Inflammatory macrophage treated with lipopolysaccharide for 4 hours (primary cell): Measurements from ENCODE around the gene NHLRC4.

ENCODE experiments used
- DNase-seq: peaks from one replicate; pipeline ENCODE4 v3.0.0-alpha.2; 2020

NHLRC4 gene

DNA sequence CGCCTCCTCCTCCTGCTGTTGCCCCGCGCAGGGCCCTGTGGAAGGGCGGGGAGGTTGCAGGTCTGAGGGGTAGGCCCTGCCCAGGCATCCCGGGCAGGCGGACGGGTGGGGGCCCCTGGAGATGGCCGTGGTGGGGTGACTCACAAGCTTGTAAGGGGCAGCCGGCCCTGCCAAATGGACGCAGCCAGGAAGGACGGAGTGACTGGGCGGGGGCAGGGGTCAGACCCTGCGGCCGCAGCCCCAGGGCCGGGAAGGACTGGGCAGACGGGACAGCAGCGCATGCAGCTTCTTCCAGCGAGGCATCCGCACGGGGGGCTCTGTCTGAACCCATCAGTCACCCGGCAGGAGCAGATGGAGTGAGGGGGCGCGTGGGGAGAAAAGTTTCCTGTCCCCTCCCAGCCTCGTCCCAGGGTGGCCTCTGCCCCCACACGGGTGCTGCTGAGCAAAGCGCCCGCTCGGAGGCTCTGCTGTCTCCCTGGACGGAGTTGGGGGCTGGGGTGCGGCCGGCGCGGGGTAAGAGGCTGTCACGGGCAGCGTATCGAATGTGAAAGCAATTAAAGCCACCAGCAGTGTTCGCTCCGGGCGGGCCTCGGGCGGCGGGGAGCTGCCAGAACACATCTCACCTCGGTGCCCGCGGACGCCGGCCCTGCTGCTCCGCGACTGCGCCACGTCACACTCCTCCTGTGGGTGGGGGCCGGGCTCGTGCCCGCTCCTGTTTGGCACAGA lies 12.0 kb upstream of the NHLRC4 start:
- no peak for DNase-seq

DNA sequence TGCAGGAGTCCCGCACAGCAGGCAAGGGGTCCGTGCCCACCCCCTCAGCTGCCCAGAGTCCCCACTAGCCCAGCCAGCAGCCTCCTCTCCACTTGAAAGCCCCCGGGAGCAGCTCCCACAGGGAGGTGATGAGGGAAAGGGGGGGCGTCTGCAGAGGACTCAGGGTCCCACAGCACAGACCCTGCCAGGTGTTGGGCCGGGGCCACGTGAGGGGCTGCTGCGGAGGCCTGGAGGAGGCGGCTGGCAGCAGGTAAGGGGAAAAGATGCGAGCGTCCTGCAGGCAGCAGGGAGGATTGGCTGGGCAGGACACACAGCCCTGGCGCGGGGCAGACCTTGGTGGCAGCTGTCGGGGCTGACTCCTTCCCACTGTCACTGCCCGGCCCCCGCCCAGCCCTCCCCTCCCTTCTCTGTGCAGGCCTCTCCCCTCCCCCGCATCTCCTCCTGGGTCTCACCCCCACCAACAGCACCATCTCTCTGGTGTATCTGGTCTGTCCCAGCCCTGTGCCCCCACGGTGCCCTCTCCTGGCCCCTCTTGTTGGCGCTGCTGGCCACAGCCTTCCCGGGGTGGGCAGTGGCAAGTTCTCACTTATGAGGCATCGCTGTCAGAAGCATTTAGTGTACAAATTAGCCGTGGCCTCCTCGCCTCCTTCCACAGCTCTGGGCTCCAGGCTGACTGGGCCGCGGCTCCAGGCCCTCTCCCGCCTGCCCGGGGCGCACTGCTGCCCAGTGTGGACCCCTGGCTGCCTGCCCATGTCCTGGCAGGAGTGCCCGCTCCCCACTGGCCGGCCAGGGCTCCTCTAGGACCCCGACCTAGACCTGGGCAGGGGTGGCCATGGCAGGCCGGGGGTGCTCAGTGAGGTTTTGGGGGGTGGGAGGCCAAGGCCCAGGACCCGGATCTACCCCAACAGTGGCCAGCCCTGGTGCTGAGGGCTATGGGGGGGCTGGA lies 11.0 kb upstream of the NHLRC4 start:
- no peak for DNase-seq

DNA sequence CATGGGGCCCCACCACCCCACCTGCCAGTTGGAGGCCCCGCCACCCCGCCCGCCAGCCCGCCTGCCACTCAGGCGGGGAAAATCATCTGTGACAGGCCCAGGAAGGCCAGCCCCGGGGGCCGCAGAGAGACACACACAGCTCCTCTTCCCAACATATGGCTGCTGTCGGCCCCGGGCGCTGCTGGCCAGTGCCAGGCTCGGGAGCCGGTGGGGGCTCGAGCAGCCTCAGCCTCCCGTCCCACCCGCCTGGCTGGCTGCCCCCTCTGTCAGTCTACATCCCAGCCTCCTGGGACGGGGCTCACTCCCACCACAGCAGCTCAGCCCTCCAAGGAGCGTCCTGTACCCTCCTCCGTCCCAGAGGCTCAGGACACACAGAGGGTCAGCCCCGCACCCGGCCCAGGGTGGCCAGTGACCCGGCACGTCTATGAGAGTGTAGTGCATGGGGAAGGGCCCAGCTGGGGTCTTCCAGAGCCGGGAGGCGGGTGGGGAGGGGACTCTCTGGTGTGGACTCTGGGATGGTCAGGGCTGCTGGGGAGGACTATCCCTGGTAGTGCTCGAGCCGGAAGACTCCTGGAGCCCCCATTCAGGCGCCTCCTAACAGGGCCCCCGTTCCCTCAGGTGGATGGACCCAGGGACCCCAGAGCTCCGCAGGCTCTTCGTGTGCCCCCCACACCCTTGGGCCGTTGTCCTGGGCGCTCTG lies 10.2 kb upstream of the NHLRC4 start:
- no peak for DNase-seq

DNA sequence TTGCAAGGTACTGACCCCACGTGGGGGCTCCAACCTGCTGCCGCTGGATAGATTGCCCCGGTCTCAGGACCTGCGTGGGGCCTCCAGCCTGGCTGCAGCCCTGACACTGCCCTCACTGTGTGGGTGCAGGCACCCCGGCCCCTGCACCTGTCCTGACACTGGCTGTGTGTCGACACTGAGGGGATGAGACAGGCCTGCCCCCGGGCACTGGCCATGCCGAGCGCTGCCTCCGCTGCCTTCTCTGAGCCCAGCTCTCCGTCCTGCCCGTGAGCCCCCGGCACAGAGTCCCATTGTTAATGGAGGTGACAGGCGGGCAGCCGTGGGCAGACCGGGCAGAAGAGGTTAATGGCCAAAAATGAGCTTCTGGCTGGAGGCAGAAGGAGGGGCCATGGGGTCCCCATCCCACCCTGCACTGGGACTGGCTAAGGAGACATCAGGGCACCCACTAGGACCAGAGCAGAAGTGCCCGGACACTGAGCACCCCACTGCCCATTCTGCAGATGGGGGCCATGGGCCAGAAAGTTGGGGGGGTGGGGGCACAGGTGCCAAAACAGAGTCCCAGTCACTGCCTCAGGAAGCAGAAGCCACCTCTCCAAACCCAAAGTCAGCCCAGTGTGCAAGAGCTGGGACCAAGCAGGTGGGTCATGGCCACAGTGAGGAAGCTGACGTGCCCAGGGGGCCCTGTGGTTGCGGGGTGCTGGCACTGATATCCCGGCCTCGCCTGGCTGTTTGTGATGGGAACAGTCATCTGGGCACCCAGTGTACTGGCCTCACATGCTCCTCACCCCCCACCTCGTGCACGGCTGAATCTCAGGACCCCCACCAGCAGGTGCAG lies 9.1 kb upstream of the NHLRC4 start:
- no peak for DNase-seq

DNA sequence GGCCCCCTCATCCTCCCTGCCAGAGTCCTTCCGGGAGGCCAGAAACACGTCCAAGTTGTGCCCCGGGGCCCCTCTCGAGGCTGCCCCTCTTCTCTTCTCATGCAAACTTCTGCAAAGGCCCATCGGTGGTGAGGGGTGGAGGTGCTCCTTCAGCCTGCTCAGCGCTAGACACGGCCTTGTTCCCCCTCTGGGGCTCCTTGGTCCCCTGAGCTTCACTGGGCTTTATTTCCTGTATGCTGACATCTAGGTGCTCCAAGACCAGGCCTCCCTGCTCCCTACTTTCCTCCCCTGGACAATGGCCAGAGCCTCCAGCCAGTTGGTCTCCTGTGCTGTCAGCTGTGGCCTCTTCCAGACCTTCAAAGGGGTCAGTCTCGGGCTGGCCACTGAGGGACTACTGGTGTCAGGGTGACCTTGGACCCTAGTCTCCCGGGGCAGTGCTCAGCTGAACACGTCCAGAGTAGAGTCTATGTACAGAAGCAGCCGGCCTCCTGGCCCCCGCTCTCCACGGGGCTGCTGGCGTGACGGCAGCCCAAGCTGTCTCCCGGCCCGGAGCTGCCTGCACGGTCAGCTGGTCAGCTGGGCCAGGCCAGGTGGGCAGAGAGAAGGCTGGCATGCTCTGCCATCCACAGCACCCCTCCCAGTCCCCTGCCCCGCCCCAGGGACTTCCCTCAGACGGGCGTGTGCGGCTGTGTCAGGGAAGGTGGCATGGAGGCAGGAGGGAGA lies 8.3 kb upstream of the NHLRC4 start:
- DNase-seq, result no peak

DNA sequence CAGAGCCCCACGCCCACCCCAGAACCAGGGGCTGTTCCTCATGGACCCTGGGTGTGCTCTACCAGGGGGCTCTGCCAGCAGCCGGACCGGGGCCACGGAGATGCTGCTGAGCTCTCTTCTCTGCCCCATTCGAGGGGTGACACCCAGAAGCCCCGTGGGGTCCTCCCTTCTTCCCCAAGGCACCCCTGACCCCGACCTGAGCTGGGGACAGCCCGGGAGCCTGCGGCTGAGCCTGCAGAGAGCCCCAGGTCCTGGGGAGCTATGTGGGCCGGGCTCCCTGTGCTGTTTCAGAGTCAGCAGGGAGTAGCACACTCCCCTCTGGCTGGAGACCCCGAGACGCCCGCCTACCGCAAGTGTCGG lies 7.8 kb upstream of the NHLRC4 start:
- no peak for DNase-seq

DNA sequence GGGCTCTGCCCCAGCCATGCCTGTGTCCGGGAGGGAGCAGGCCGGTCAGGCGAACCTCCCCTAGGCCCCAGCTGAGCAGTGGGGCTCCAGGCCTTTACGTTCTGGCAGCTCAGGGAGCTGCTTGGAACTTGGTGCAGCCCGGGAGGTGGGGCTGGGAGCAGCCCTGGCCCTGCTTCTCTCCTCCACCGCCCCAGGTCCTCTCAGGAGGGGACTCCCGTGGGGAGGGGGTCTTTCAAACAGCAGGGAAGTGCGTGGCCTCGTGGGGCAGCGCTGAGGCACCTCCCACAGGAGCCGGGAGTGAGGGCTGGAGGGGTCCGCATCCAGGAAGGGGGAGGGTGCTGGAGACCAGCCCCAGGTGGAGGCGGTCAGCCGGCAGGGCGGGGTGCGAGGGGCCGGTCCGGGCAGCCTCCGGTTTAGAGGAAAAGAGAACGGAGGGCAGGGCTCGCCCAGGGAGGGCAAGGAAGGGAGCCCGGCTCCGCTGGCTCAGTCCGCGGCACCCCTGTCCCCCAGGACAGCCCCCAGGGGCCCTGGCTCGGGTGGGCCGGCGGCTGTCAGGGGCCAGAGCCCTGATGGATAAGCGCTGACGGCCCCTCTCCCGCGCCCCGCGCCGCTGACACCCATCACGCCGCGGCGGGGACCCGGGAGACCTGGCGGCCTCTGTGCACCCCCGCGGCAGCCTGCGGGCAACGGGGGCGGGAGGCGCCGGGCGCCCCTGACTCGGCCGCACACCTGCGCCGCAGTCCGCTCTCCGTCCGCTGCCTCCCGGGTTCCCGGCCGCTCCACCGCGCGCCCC lies 7.2 kb upstream of the NHLRC4 start:
- no peak for DNase-seq

DNA sequence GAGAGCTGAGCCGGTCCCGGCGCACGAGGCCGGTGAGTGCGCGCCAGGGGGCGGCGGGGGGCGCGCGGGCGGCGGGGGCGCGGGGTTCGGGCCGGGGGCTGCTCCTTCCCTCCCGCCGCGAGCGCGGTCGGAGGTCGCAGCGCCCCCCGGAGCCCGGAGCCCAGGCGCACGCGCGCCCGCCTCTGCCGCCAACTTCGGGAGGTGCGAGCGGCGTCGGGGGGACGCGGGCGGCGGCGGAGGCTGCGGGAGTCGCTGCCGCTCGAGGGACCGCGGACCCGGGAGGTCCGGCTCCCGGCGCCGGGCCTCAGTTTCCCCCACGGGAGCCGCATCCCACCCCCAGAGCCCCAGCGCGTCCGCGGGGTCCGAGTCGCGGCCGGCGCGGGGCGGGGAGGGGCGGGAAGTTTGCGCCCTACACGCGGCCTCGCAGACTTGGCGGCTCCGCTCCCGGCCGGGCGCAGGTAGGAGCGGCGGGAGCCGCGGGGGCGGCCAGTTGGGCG lies 6.6 kb upstream of the NHLRC4 start, which contains the start of gene PRR35:
TSS of gene PRR35 (plus strand) at position 191 of the 497 bp plus-strand sequence. CDS start 2,901 bp downstream, outside the sequence.
- no peak for DNase-seq

DNA sequence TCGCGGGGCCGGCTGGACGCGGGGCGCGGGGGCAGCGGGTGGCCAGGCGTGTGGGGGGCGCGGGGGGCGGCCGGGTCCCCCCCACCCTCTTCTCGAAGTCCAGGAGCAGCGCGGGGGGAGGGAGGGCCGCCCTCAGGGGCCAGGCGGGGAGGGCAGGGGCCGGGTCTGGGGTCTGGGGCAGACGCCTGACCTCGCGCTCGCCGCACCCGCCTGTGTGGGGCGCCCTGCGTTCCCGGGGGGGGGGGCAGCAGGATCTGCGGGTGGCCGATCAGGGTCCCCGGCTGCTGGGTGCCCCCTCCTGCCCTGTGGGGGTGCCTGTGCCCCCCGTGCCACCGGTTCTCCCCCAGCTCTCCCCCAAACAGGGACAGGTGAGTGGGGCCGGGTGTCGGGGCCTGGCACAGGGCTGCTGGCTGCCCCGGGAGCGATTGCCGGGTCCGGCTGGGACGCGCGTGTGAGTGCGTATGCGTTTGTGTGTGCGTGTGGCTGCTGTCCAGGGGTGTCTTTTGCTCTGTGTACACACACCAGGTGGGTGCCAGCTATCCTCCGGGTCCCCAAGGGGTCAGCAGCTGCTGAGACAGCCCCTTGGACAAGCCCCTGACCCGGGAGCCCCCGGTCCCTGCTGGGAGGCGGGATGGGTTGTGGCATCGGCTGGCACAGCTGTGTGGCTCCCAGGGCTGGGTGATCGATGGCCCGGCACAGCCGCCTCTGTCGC lies 5.9 kb upstream of the NHLRC4 start:
- DNase-seq, result no peak

DNA sequence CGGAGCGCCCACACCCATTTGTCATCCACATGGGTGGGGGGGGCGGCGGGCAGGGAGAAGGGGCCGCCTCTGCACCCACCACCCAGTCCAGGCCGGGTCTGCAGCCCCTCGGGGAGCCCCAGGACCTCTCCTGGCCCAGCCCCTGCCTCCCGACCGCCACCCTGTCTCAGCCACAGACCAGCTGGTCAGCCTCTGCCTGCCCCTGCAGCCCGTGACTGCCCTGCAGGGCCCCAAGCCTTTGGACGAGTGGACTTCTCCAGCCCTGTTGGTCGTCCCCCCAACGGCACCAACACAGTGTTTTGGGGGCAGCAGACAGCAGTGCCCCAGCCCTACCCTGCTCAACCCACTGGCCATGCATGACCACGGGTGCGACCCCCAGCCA lies 5.4 kb upstream of the NHLRC4 start:
- no peak for DNase-seq

DNA sequence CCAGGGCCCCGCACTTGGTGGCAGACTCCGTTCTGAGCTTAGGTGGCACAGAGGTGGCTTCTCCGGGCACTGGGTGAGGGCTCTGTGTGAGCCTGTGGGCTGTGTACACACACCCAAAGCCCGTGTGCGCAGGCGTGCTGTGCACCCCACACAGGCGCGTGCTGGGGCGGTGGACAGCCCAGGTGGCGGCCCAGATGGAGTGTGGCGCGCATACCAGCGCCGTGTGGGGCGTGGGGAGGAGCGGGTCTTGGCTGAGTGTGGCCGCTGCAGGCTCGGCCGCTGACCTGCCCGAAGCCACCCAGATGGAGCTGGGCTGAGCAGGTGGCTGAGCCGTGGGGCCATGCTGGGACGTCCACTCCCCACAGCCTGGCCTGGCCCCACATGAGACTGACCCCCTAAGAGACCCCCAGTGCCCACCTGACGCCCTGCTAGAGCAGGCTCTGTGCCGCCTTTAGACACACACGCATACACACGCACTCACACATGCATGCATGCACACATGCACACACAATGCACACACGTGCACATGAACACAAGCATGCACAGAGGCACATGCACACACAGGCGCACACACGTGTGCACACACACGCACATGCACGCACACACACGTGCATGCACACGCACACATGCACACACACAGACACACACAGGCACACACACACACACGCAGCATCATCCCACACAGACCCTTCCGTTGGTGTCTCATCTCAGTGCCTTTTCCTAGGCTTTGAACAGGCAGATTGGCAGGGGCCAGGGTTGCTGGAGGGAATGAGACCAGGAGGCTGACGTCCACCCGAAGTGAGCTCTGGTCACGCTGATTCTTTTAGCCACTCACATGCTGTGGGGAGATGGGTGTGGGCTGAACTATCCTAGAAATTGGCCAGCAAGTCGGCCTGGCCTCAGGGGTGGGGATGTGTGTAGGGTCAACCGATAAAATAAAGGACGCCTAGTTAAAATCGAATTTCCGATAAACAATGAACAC lies 4.6 kb upstream of the NHLRC4 start:
- DNase-seq, result no peak

DNA sequence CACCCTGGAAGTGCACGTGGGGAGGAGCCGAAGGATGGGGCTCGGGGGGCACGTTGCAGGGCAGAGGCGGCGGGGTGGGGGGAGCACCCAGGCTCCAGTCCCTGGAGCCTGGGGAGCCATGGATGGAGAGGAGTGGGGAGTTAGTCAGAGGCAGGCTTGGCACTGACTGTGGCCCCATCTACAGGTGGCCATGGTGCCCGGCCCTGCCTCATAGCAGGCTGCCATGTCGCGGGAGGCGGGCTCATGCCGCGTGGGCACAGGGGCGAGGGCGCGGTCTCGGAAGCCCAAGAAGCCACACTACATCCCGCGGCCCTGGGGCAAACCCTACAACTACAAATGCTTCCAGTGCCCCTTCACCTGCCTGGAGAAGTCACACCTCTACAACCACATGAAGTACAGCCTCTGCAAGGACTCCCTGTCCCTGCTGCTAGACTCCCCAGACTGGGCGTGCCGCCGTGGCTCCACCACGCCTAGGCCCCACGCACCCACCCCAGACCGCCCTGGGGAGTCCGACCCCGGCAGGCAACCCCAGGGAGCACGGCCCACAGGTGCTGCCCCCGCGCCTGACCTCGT lies 3.6 kb upstream of the NHLRC4 start:
- no peak for DNase-seq

DNA sequence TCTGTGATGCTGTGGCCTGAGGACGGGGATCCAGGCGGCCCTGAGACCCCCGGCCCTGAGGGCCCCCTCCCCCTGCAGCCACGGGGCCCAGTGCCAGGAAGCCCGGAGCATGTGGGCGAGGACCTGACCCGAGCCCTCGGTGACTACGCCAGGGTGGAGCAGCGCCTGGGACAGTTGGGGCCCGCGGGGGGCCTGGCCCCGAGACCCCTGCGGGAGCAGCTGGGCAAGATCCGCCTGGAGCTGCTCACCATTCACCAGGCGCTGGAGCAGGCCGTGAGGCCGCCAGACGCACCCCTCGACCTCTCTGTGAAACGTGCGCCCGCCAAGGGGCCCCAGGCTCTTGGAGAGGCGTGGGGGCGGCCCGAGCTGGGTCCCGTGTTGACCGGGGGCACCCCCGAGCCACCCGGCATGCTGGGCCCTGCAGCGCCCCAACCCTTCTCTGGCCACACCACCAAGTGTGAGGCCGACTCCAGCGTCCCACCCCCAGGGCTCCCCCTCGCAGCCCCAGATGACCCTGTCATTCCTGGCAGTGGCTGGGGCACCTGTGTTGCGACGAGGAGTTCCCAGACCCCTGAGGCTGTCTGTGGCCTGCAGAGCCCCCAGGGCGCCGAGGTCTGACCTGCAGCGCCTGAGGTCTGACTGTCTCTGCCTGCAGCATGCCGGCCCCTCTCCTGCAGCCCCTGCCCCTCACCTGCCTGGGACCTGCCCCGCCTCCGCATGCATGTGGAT lies 2.0 kb upstream of the NHLRC4 start:
- DNase-seq, result no peak

DNA sequence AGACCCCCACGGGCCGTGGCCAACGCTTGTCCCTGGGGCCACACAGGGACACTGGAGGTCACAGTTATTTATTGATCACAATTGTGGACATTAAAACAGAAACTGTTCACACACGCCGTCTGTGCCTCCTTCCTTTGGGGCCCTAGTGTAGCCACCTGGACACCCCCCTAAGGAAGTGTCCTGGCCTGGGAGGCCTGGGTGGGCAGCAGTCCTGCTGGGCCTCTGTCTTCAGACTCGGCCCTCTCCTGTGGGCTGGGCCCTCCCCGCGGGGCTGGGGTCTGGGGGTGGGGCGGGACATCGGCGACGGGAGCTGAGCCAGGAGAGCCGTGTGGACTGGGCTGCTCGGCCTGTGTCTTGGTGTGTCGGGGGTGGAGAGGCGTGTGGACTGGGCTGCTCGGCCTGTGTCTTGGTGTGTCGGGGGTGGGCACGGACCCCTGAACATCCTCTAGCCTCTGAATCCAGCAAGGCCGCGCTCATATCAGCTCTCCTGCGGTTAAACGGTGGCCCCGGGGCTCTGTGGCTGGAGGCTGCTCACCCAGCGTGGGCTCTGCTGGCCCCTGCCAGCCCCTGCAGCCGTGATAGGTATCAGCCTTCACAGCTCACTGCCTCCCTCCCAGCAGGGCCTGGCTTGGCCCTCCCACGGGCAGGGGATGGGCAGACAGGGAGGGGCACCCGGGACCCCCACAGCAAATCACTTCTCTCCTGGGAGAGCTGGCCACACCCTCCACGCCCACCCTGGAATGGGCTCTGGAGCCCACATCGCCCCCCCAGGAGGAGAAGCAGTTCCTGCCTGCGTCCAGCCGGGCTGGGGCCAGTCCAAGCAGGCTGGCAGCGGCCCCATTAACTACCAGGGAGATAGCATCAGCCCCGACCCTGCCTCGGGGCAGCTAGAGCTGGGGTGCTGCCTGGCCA lies 1.1 kb upstream of the NHLRC4 start:
- no peak for DNase-seq

DNA sequence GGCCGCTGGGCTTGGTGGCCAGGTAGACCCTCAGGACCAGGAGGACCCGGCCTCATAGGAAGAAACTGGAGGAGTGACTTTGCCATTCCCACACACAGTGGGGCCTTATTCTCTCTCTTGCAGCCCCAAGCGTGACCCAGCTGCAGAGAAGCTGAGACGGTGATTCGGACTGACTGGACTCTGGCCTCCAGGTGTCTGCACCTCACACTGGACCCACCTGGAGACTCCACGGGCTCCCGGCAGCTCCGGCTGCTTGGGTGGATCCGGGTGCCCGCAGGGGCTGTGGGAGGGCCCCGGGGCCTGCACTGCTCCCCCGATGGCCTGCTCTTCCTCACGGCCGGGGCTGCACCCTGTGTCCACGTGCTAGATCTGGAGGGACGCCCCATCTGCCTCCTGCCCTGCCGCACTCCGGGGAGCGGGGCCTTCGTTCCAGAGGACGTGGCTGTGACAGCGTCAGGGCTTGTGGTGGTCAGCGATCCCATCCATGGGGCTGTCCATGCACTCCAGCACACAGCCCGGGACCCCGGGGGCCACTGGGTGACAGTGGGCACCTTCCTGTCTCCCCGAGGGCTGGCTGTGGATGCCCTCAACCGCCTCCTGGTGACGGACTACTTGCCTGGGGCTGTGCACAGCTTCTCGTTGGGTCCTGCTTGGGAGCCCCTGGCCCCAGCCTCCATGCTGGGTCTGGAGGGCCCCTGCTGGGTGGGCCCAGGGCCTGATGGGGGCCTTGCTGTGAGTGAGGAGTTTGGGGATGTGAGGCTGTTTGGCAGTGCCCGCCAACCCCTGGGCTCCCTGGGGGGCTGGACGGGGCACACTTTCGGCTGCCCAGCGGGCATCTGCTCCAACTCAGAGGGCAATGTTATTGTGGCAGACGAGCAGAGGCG lies 810 bp downstream of the NHLRC4 start:
- DNase-seq, result no peak
